HEK293 (cell line): ENCODE data around the gene ZFP36L1.

ENCODE experiments used
- CTCF ChIA-PET: fragments of 350-600 bp; formaldehyde crosslinking; extraction: SDS; loops from one replicate; lab custom pipeline; 2021; ENCODE audit warnings: antibody characterized with exemption; lab: Yijun Ruan, JAX
- POLR2A ChIA-PET: fragments of 300-600 bp; formaldehyde crosslinking; extraction: SDS; loops from one replicate; lab custom pipeline; 2020; ENCODE audit warnings: antibody characterized with exemption, inconsistent platforms; lab: Yijun Ruan, JAX
- H3K27ac ChIP-seq: fragments of 200-500 bp; sonication (Bioruptor generic); 2 replicates; pipeline ENCODE4 v1.5.1; 2014; ENCODE audit warnings: low read depth, low read length, control low read depth, inconsistent platforms; ENCODE audit errors: extremely low read depth
- H3K36me3 ChIP-seq, 2 experiments: fragments of 200-500 bp in 1 of 2; sonication (Bioruptor generic) in 1 of 2; 1 replicate in 1 of 2; 2 replicates in 1 of 2; pipeline ENCODE4 v1.5.1; 2014 to 2017; ENCODE audit warnings: inconsistent platforms in 2 of 2, low read length in 2 of 2; ENCODE audit not compliant: control insufficient read depth in 2 of 2, insufficient read depth in 1 of 2
- H3K4me1 ChIP-seq: fragments of 200-500 bp; sonication (Bioruptor generic); 2 replicates; pipeline ENCODE4 v1.5.1; 2014; ENCODE audit warnings: mild to moderate bottlenecking, low read length, inconsistent platforms; ENCODE audit not compliant: control insufficient read depth, insufficient read depth
- H3K4me3 ChIP-seq: 2 replicates; pipeline ENCODE4 v1.5.1; 2011; ENCODE audit warnings: low read depth, mild to moderate bottlenecking, control low read depth, low read length, moderate library complexity
- H3K9me3 ChIP-seq: fragments of 200-500 bp; sonication (Bioruptor generic); 2 replicates; pipeline ENCODE4 v1.5.1; 2014; ENCODE audit warnings: low read depth, low read length, inconsistent platforms; ENCODE audit not compliant: control insufficient read depth, insufficient read depth
- OSR2 ChIP-seq: fragments of 450-650 bp; formaldehyde crosslinking; IDR thresholded peaks from 2 replicates; pipeline ENCODE4 v1.5.1; 2016; ENCODE audit warnings: missing biosample characterization, missing genetic modification characterization
- ZNF23 ChIP-seq: fragments of 450-650 bp; formaldehyde crosslinking; IDR thresholded peaks from 2 replicates; pipeline ENCODE4 v1.5.1; 2016; ENCODE audit warnings: missing biosample characterization, missing genetic modification characterization, borderline replicate concordance
- ZNF280D ChIP-seq: fragments of 450-650 bp; formaldehyde crosslinking; IDR thresholded peaks from 2 replicates; pipeline ENCODE4 v1.5.1; 2016; ENCODE audit warnings: missing biosample characterization, missing genetic modification characterization
- ZNF404 ChIP-seq: fragments of 450-650 bp; formaldehyde crosslinking; IDR thresholded peaks from 2 replicates; pipeline ENCODE4 v1.5.1; 2017; ENCODE audit warnings: missing biosample characterization, missing genetic modification characterization
- ZNF518A ChIP-seq: fragments of 450-650 bp; formaldehyde crosslinking; conservative IDR thresholded peaks from 2 replicates; pipeline ENCODE4 v1.5.1; 2016; ENCODE audit warnings: low read depth, missing biosample characterization, missing genetic modification characterization
- ZNF624 ChIP-seq: fragments of 450-650 bp; formaldehyde crosslinking; IDR thresholded peaks from 2 replicates; pipeline ENCODE4 v1.5.1; 2017; ENCODE audit warnings: missing biosample characterization, missing genetic modification characterization
- ZNF658 ChIP-seq: fragments of 450-650 bp; formaldehyde crosslinking; IDR thresholded peaks from 2 replicates; pipeline ENCODE4; 2016; ENCODE audit warnings: missing biosample characterization, missing genetic modification characterization
- ZNF704 ChIP-seq: fragments of 450-650 bp; formaldehyde crosslinking; IDR thresholded peaks from 2 replicates; pipeline ENCODE4 v1.5.1; 2016; ENCODE audit warnings: missing biosample characterization, missing genetic modification characterization
- ZNF707 ChIP-seq: fragments of 450-650 bp; formaldehyde crosslinking; IDR thresholded peaks from 2 replicates; pipeline ENCODE4 v1.5.1; 2016; ENCODE audit warnings: missing biosample characterization, missing genetic modification characterization
- ZNF791 ChIP-seq: fragments of 450-650 bp; formaldehyde crosslinking; IDR thresholded peaks from 2 replicates; pipeline ENCODE4 v1.5.1; 2016; ENCODE audit warnings: missing biosample characterization, missing genetic modification characterization
- ZXDB ChIP-seq: fragments of 450-650 bp; formaldehyde crosslinking; IDR thresholded peaks from 2 replicates; pipeline ENCODE4 v1.5.1; 2016; ENCODE audit warnings: missing biosample characterization, missing genetic modification characterization
- TF ChIP-seq, protein P1 (sequence below): fragments of 450-650 bp; formaldehyde crosslinking; IDR thresholded peaks from 2 replicates; pipeline ENCODE4 v1.5.1; 2016; ENCODE audit warnings: missing biosample characterization, missing genetic modification characterization
- TF ChIP-seq, protein P2 (sequence below): fragments of 450-650 bp; formaldehyde crosslinking; IDR thresholded peaks from 2 replicates; pipeline ENCODE4 v1.5.1; 2017; ENCODE audit warnings: missing biosample characterization, mild to moderate bottlenecking, missing genetic modification characterization, moderate library complexity
- TF ChIP-seq, protein P3 (sequence below): fragments of 450-650 bp; formaldehyde crosslinking; IDR thresholded peaks from 2 replicates; pipeline ENCODE4 v1.5.1; 2016; ENCODE audit warnings: missing biosample characterization, missing genetic modification characterization

The ZFP36L1 gene

DNA sequence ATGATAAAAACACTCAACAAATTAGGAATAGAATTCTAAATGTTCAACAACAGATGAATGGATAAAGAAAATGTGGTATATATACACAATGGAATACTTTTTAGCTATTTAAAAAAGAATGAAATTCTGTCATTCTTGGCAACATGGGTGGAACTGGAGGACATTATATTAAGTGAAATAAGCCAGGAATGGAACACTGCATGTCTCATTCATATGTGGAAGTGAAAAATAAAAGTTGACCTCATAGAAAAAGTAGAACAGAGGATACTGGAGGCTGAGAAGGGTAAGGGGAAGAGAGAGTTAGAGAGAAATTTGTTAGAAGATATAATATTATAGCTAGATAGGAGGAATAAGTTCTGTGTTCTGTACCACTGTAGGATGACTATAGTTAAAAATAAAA is 35.8 kb upstream of the ZFP36L1 start:
- TF ChIP-seq ZNF707 (tag by site-specific recombination) (no peak), ZXDB (tag by site-specific recombination) (no peak), ZNF658 (no peak), OSR2 (tag by site-specific recombination) (no peak)
- TF ChIP-seq, protein P1, sequence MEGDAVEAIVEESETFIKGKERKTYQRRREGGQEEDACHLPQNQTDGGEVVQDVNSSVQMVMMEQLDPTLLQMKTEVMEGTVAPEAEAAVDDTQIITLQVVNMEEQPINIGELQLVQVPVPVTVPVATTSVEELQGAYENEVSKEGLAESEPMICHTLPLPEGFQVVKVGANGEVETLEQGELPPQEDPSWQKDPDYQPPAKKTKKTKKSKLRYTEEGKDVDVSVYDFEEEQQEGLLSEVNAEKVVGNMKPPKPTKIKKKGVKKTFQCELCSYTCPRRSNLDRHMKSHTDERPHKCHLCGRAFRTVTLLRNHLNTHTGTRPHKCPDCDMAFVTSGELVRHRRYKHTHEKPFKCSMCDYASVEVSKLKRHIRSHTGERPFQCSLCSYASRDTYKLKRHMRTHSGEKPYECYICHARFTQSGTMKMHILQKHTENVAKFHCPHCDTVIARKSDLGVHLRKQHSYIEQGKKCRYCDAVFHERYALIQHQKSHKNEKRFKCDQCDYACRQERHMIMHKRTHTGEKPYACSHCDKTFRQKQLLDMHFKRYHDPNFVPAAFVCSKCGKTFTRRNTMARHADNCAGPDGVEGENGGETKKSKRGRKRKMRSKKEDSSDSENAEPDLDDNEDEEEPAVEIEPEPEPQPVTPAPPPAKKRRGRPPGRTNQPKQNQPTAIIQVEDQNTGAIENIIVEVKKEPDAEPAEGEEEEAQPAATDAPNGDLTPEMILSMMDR (tag by site-specific recombination) = no peak
- TF ChIP-seq, all 188 proteins: peak for 0
- Histone ChIP-seq H3K4me3 (no peak overlapping the region), H3K27ac (no peak overlapping the region), H3K9me3 (no peaks in the 10 kb centered on the region), H3K36me3 (no peaks in the 10 kb centered on the region), H3K4me1 (no peaks in the 10 kb centered on the region)
- ChIA-PET CTCF (interaction anchor here (0.6 to 8.3 kb wide), 6 partner anchors 9 to 884 kb away, joined by 3 to 45 read pairs (median 4); no protein-coding TSS in a partner anchor), POLR2A (no interaction called here)

DNA sequence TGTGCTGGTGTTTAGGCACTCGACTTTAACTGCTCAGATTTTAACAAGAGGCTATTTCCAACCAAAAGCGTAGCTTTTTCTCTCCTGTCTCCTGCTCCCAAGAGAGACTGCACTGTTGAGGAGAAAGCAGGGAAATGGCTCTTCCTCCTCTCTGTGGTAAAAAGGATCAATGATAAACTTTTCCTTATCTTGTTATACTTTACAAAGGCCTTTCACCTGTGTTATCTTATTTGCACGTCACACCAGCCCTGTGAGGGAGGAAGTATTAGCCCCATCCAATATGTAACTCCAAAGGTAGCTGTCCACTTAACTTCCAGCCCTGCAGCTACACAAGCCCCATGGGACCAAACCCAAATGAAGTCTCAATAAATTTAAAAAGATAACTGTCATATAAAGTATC is 32.9 kb upstream of the ZFP36L1 start:
- no peaks in the 10 kb centered on the region for H3K36me3 ChIP-seq
- ChIA-PET POLR2A (interaction anchor here (0.5 kb wide), 1 partner anchor 33 kb away, joined by 4 read pairs; the partner anchor contains the start of gene ZFP36L1), CTCF (interaction anchor here (0.5 to 8.3 kb wide), 16 partner anchors 8 to 1404 kb away, joined by 3 to 45 read pairs (median 4); no protein-coding TSS in a partner anchor)
- no peaks in the 10 kb centered on the region for H3K9me3 ChIP-seq
- no peak for TF ChIP-seq ZNF704 (tag by site-specific recombination)
- no peak for TF ChIP-seq ZNF518A (tag by site-specific recombination)
- TF ChIP-seq, protein P2, sequence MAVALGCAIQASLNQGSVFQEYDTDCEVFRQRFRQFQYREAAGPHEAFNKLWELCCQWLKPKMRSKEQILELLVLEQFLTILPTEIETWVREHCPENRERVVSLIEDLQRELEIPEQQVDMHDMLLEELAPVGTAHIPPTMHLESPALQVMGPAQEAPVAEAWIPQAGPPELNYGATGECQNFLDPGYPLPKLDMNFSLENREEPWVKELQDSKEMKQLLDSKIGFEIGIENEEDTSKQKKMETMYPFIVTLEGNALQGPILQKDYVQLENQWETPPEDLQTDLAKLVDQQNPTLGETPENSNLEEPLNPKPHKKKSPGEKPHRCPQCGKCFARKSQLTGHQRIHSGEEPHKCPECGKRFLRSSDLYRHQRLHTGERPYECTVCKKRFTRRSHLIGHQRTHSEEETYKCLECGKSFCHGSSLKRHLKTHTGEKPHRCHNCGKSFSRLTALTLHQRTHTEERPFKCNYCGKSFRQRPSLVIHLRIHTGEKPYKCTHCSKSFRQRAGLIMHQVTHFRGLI = no peak
- TF ChIP-seq ZNF23 = no peak
- TF ChIP-seq ZNF624 (tag by site-specific recombination) = no peak
- no peak for TF ChIP-seq ZNF404 (tag by site-specific recombination)
- TF ChIP-seq ZNF280D = no peak
- TF ChIP-seq ZNF791 = no peak
- TF ChIP-seq, protein P3, sequence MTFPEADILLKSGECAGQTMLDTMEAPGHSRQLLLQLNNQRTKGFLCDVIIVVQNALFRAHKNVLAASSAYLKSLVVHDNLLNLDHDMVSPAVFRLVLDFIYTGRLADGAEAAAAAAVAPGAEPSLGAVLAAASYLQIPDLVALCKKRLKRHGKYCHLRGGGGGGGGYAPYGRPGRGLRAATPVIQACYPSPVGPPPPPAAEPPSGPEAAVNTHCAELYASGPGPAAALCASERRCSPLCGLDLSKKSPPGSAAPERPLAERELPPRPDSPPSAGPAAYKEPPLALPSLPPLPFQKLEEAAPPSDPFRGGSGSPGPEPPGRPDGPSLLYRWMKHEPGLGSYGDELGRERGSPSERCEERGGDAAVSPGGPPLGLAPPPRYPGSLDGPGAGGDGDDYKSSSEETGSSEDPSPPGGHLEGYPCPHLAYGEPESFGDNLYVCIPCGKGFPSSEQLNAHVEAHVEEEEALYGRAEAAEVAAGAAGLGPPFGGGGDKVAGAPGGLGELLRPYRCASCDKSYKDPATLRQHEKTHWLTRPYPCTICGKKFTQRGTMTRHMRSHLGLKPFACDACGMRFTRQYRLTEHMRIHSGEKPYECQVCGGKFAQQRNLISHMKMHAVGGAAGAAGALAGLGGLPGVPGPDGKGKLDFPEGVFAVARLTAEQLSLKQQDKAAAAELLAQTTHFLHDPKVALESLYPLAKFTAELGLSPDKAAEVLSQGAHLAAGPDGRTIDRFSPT (tag by site-specific recombination) = no peak
- no peaks in the 10 kb centered on the region for H3K4me1 ChIP-seq
- H3K4me3 ChIP-seq = no peak overlapping the region
- no peak overlapping the region for H3K27ac ChIP-seq
